ENCODE measurements around the gene RAB27B.
"Not testable (repeated sequence)": the region's sequence is repeated elsewhere in the genome, so short reads cannot be mapped to it uniquely, and the experiment has no call there.

RAB27B gene

GRCh38 chr18:54828281-54828881 is at the start of gene RAB27B:
Gene RAB27B, plus strand, starts transcription at chr18:54828477. Its CDS starts 49,109 bp downstream, at chr18:54877586.
- DNase-seq, result peak; percentile 53

- DNase-seq, result no peak
Measured at GRCh38 chr18:54780285-54780861, 47.9 kb upstream of the RAB27B start.

GRCh38 chr18:54780970-54781369 is 47.3 kb upstream of the RAB27B start:
- DNase-seq, result no peak

- DNase-seq, result no peak
Measured at GRCh38 chr18:54783139-54783538, 45.1 kb upstream of the RAB27B start.

GRCh38 chr18:54786206-54786605 is 42.1 kb upstream of the RAB27B start:
- DNase-seq, result no peak

GRCh38 chr18:54787121-54787520 is 41.2 kb upstream of the RAB27B start:
- DNase-seq, result no peak

GRCh38 chr18:54787616-54788015 is 40.7 kb upstream of the RAB27B start:
- no peak for DNase-seq

GRCh38 chr18:54790109-54790508 is 38.2 kb upstream of the RAB27B start:
- DNase-seq, result no peak

GRCh38 chr18:54791657-54792056 is 36.6 kb upstream of the RAB27B start:
- no peak for DNase-seq

GRCh38 chr18:54792079-54792478 is 36.2 kb upstream of the RAB27B start:
- DNase-seq, result no peak

- no peak for DNase-seq
Measured at GRCh38 chr18:54794823-54795222, 33.5 kb upstream of the RAB27B start.

GRCh38 chr18:54798186-54798585 is 30.1 kb upstream of the RAB27B start:
- no peak for DNase-seq

GRCh38 chr18:54801374-54801773 is 26.9 kb upstream of the RAB27B start:
- DNase-seq, result no peak

GRCh38 chr18:54802178-54802577 is 26.1 kb upstream of the RAB27B start:
- no peak for DNase-seq

- no peak for DNase-seq
Measured at GRCh38 chr18:54802686-54803395, 25.4 kb upstream of the RAB27B start.

GRCh38 chr18:54805571-54806334 is 22.5 kb upstream of the RAB27B start:
- DNase-seq, result no peak

GRCh38 chr18:54806526-54806925 is 21.8 kb upstream of the RAB27B start:
- DNase-seq, result no peak

- DNase-seq, result no peak
Measured at GRCh38 chr18:54807303-54807702, 21.0 kb upstream of the RAB27B start.

GRCh38 chr18:54810662-54811061 is 17.6 kb upstream of the RAB27B start:
- not testable (repeated sequence) for DNase-seq

GRCh38 chr18:54812885-54813284 is 15.4 kb upstream of the RAB27B start:
- DNase-seq, result no peak

GRCh38 chr18:54813305-54813704 is 15.0 kb upstream of the RAB27B start:
- no peak for DNase-seq

GRCh38 chr18:54813977-54814565 is 14.2 kb upstream of the RAB27B start:
- DNase-seq, result no peak

GRCh38 chr18:54815086-54815485 is 13.2 kb upstream of the RAB27B start:
- DNase-seq, result no peak
